ENCODE data around the gene GABBR1.
A peak's percentile ranks its signal among the peaks of the same experiment; 100 is the strongest.

Gene GABBR1

GRCh38 chr6:29527564-29527963 is 105.4 kb downstream of the GABBR1 start:
- DNase-seq (ENCODE audit: low read depth in 2 of 2), result no peak

GRCh38 chr6:29527126-29527525 is 105.9 kb downstream of the GABBR1 start:
- DNase-seq (ENCODE audit: low read depth in 2 of 2), result no peak

- no peak for DNase-seq (ENCODE audit: low read depth in 2 of 2)
Observed at GRCh38 chr6:29525311-29525639, 107.7 kb downstream of the GABBR1 start.

- no peak for DNase-seq (ENCODE audit: low read depth in 2 of 2)
Observed at GRCh38 chr6:29524444-29525310, 108.3 kb downstream of the GABBR1 start.

GRCh38 chr6:29524044-29524443 is 108.9 kb downstream of the GABBR1 start:
- DNase-seq (ENCODE audit: low read depth in 2 of 2), result no peak

GRCh38 chr6:29522227-29522626 is 110.8 kb downstream of the GABBR1 start:
- no peak for DNase-seq (ENCODE audit: low read depth in 2 of 2)

GRCh38 chr6:29521006-29521680 is 111.8 kb downstream of the GABBR1 start:
- no peak for DNase-seq (ENCODE audit: low read depth in 2 of 2)

GRCh38 chr6:29520232-29520631 is 112.8 kb downstream of the GABBR1 start:
- DNase-seq (ENCODE audit: low read depth in 2 of 2), result no peak

GRCh38 chr6:29519291-29520010 is 113.5 kb downstream of the GABBR1 start:
- no peak for DNase-seq (ENCODE audit: low read depth in 2 of 2)

- no peak for DNase-seq (ENCODE audit: low read depth in 2 of 2)
Observed at GRCh38 chr6:29517728-29518440, 115.1 kb downstream of the GABBR1 start.

- DNase-seq (ENCODE audit: low read depth in 2 of 2), result no peak
Observed at GRCh38 chr6:29517245-29517644, 115.7 kb downstream of the GABBR1 start.

- DNase-seq (ENCODE audit: low read depth in 2 of 2), result peak; percentile 11 to 24
Observed at GRCh38 chr6:29516108-29516507, 116.9 kb downstream of the GABBR1 start.

- DNase-seq (ENCODE audit: low read depth in 2 of 2), result no peak
Observed at GRCh38 chr6:29510746-29511300, 122.2 kb downstream of the GABBR1 start.

- DNase-seq (ENCODE audit: low read depth in 2 of 2), result no peak
Observed at GRCh38 chr6:29510202-29510601, 122.8 kb downstream of the GABBR1 start.
